ENCODE results near the gene LMTK2.

LMTK2 gene

GRCh38 chr7:98175260-98175940 lies 68.7 kb downstream of the LMTK2 start:
- no peak for DNase-seq (ENCODE audit: low spot score)

- DNase-seq (ENCODE audit: low spot score) = no peak
Measured at GRCh38 chr7:98177553-98177952, 70.9 kb downstream of the LMTK2 start.

- no peak for DNase-seq (ENCODE audit: low spot score)
Measured at GRCh38 chr7:98178321-98178720, 71.7 kb downstream of the LMTK2 start.

GRCh38 chr7:98178762-98179490 lies 72.3 kb downstream of the LMTK2 start:
- no peak for DNase-seq (ENCODE audit: low spot score)

- no peak for DNase-seq (ENCODE audit: low spot score)
Measured at GRCh38 chr7:98180751-98181150, 74.1 kb downstream of the LMTK2 start.

GRCh38 chr7:98185101-98185500 lies 78.4 kb downstream of the LMTK2 start:
- no peak for DNase-seq (ENCODE audit: low spot score)

GRCh38 chr7:98186452-98187137 lies 79.9 kb downstream of the LMTK2 start:
- no peak for DNase-seq (ENCODE audit: low spot score)

GRCh38 chr7:98187138-98187502 lies 80.5 kb downstream of the LMTK2 start:
- DNase-seq (ENCODE audit: low spot score) = no peak

- DNase-seq (ENCODE audit: low spot score) = no peak
Measured at GRCh38 chr7:98189559-98189958, 82.9 kb downstream of the LMTK2 start.

- no peak for DNase-seq (ENCODE audit: low spot score)
Measured at GRCh38 chr7:98191668-98192431, 85.2 kb downstream of the LMTK2 start.

GRCh38 chr7:98192781-98193457 lies 86.3 kb downstream of the LMTK2 start:
- DNase-seq (ENCODE audit: low spot score) = no peak

- no peak for DNase-seq (ENCODE audit: low spot score)
Measured at GRCh38 chr7:98193474-98194180, 87.0 kb downstream of the LMTK2 start.

- no peak for DNase-seq (ENCODE audit: low spot score)
Measured at GRCh38 chr7:98194186-98194585, 87.5 kb downstream of the LMTK2 start.

- no peak for DNase-seq (ENCODE audit: low spot score)
Measured at GRCh38 chr7:98194672-98195457, 88.2 kb downstream of the LMTK2 start.

- no peak for DNase-seq (ENCODE audit: low spot score)
Measured at GRCh38 chr7:98196706-98197605, 90.3 kb downstream of the LMTK2 start.

- no peak for DNase-seq (ENCODE audit: low spot score)
Measured at GRCh38 chr7:98199131-98199530, 92.5 kb downstream of the LMTK2 start.

- no peak for DNase-seq (ENCODE audit: low spot score)
Measured at GRCh38 chr7:98200364-98200763, 93.7 kb downstream of the LMTK2 start.

GRCh38 chr7:98202367-98203195 lies 95.9 kb downstream of the LMTK2 start:
- peak; percentile 71 for DNase-seq (ENCODE audit: low spot score)

Data from CD4-positive, alpha-beta T cell treated with Interleukin-6 at 100 ng/mL for 8 hours (primary cell).